GM19372 (cell line): ENCODE results near the gene TMEM109.

Source experiments
- ATAC-seq: cut with Tn5 transposase; IDR thresholded peaks from one replicate; pipeline ENCODE4 v1.9.1; 2021; ENCODE audit warnings: mild to moderate bottlenecking, low read depth, moderate library complexity; ENCODE audit not compliant: unreplicated experiment

Gene TMEM109

DNA sequence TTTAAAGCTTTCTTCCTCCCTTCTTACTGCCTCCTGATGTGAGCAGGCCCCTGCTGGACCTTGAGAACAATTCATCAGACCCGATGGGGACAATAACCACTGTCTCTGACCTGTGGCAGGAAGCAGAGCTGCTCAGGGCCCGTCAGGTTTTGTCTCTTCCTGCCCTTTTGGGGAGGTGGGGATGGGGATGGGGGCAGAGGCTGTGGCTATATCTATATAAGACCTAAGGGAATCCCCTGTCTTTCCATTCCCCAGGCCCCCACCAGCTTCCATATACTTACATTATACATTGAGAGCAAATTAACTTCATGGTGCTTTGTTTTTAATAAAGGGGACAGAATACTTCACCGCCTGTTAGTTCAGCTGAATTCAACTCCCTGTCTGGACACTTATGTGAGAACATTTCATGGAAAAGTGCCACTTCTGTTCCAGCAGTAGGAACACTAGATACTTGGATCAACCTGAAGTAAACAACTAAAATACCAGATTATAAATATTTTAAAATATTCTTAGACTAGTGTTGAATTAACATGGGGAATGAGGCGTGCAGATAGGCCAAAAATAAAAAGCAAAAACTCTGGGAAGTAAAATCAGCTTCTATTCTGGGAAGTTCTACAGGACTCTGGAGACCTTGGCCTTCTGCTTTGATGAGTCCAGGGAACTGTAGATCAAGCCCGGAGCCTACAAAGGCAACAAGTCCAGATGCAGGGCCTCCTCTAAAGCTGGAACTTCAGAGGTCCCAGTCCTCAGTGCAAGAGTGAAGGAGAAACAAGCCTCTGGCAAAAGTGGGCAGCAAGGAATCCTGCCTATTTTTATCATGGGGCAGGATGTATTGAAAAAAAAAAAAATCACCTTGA, 35.5 kb upstream of the TMEM109 start:
- ATAC-seq = no peak

GRCh38 chr11:60879104-60879503, 34.9 kb upstream of the TMEM109 start:
- ATAC-seq = no peak

DNA sequence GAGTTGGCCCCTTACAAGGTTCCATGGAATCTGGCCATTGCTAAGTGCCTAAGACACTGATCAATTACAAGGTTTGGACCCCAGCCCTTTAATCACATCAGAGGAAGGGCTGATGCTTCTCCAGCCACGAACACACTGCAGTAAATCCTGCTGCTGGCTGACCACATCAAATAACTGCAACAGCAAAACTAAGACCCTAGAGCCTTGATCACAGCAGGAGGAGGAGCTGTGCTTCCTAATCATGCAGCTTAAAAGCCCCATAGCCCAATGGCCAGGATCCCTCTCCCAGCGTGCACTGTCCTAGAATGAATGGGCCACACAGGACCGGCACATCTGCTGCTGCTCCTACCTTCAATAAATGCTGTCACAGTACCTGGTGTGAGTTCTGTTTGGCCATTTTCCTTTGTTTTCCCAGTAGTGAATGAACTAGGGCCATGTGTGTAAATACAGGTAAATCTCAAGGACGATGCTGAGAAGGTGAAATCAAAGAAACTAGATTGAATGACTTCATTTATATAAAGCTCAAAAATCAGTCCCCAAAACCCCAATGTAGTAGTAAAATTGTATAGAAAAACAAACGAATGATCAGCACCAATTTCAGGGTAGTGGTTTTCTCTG, 33.9 kb upstream of the TMEM109 start:
- ATAC-seq = no peak

GRCh38 chr11:60880643-60881282, 33.2 kb upstream of the TMEM109 start:
- ATAC-seq = no peak

DNA sequence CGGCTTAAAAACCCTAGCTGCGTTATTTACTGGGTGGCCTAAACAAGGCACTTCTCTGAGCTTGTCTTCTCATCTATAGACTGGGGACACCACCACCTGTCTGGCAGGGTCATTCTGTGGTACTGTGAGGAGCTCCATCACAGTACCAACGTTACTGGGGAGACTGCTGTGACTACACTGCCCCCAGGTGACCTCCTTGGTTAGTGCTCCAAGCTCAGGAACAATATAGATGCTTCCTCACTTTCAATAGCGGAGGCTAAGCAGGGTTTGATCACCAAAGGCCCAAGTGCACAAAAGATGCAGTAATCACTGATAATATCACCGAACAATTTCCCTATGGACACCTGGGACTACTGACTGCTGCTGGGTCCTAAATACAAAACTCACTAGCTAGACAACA, 26.4 kb upstream of the TMEM109 start:
- ATAC-seq = no peak

DNA sequence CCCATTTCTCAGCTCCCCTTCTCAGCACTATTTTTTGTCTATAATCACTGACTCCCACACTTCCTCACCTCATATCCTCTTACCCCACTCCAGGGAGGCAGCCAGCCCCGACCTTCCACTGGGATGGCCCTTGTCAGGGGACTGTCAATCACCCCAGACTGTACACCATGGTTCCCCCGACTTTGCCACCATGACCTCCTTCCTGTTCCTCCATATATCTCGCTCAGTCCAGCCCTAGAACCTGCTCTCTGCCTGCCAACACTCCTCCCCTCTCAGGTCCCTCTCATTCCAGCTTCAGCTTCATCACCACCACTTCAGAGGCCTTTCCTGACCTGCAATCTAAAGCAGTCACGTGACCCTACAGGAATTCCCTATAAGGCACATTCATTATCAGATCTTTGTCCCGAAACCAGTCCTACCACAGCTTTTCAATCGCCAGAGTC, 24.1 kb upstream of the TMEM109 start:
- ATAC-seq = no peak

DNA sequence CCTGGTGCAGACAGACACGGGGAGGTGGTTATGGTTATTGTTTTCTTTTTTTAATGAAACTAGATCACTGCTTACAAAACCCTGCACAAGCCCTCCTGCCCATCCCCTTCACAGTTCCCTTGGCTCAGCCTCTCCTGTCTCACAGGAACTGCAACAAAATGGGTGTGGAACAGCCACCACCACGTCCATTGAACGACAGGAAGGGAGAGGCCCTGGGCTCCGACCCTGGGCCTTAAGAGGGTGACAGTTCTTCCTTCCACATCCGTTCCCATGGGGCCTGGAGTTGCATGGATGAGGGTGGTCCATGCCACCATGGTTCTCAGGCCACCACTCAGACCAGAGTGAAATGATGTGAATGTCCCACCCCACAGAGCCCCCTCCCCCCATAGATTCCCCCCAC, 23.3 kb upstream of the TMEM109 start:
- ATAC-seq = no peak

- no peak for ATAC-seq
Observed at GRCh38 chr11:60891103-60891741, 22.7 kb upstream of the TMEM109 start.

GRCh38 chr11:60895687-60896086, 18.3 kb upstream of the TMEM109 start:
- no peak for ATAC-seq

- no peak for ATAC-seq
Observed at GRCh38 chr11:60897496-60897895, 16.5 kb upstream of the TMEM109 start.

DNA sequence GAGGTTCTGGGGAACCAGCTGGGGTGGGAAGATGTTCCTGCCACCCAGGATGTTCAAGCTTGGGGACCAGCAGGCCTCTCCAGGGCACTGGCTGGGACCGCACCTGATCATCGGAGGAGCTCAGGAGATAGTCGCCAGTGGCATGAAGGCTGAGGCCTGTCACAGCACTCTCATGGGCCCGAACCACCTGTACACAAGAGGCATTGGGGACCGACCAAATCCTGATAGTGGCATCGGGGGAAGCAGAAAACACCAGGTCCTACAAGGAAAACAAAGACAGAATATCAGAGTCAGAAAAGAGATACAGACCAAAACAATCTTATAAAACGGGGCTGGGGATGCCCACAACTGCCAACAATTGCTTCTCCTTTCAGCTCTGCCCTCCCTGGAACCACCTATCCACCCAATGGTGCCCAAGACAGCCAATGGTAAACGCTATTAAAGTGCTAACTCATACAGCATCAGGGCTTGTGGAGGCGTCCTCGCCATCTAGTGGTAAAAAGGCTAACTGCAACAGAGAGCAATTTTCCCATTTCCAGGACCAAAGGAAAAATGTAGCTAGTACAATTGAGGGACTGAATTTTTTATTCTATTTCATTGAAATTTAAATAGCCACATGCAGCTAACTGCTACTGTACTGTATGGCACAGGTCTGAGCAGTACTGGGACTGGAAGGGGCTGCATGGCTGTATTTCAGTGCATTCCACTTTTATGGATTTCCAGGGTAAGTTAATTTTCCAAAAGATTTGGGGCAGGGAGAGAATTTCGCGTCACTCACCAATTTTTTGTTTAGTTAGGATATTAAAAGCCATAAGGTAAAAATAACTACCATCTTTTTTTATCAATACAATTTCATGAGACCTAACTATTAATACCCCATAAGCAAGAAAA, 14.7 kb upstream of the TMEM109 start:
- ATAC-seq = no peak

- no peak for ATAC-seq
Observed at GRCh38 chr11:60899977-60900376, 14.0 kb upstream of the TMEM109 start.

DNA sequence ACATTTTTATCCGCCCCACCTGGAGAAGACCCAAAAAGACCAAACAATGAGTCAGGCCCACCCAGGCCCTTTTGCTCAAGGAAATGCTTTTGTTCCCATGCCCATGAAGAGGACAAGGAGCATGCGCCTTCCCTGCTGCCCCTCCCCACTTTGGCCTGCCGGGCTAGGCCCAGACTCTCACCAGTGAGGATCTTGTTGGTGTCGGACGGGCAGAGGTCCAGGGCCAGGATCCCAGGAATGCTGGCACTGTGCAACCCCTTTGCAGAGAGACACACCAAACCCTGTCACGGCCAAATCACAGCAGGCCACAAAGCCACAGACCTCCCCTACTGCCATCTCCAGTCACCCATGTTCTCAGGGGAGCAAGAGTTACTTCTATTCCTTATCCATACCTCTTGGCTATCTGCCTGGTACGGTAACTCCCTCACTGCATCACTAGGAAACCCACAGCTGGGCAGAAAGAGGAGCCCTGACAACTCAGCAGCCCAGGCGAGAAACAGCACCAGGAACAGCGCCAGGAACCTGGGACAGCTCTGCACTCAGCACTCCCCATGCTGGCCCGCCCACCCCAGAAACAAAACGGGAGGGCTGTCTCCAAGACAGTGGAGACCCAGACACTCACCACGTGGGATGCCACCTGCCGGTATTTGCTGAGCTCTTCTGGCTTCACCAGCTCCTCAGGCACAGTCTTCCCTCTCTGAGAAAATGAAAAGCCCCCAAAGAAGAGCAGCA, 13.1 kb upstream of the TMEM109 start:
- ATAC-seq = no peak

DNA sequence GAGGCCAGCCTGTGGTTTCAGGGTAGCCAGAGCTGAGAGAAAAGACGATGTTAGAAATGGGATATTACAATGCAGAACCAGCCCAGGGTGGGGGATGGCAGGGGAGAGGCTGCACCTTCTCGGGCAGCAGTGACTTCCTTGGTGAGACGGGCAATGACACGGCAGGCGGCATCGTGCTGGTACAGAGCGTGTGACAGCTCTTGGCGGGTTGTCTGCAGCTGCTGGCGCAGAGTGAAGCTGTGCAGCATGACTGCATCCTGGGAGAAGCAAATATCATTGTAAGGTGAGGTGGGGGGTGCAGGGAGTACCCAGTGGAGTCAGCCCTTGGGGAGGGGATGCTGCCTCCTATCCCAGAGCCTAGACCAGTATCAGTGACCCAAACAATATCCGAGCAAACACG, 11.3 kb upstream of the TMEM109 start:
- ATAC-seq = no peak

DNA sequence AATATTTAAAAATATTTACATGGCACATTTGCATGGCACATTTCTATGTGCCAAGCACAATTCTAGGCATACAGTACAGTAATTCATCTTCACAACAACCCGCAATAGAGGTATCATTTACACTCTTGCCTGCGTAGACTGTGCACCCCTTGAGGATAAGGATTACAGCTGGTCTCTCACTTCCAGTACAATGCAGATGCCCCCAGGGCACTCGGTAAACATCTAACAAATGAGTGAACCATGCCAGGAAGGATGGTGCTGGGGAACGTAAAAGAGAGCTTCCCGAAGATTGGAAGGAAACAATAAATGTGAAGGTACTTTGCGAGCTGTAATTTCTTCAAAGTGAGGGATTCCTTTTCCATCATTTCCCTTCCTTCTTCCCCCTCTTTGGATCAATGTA, 8.9 kb upstream of the TMEM109 start:
- ATAC-seq = no peak

GRCh38 chr11:60905551-60906113, 8.3 kb upstream of the TMEM109 start:
- ATAC-seq = no peak

GRCh38 chr11:60906132-60906972, 7.6 kb upstream of the TMEM109 start, which contains the start of gene PRPF19:
TSS of gene PRPF19 (minus strand) at chr11:60906585. CDS start at chr11:60906382, 203 bp downstream.
- peak; percentile 69 for ATAC-seq

- no peak for ATAC-seq
Observed at GRCh38 chr11:60908803-60909202, 5.2 kb upstream of the TMEM109 start.
